ENCODE results near the gene NRBF2.
A peak's percentile ranks its signal among the peaks of the same experiment; 100 is the strongest.

Gene NRBF2

DNA sequence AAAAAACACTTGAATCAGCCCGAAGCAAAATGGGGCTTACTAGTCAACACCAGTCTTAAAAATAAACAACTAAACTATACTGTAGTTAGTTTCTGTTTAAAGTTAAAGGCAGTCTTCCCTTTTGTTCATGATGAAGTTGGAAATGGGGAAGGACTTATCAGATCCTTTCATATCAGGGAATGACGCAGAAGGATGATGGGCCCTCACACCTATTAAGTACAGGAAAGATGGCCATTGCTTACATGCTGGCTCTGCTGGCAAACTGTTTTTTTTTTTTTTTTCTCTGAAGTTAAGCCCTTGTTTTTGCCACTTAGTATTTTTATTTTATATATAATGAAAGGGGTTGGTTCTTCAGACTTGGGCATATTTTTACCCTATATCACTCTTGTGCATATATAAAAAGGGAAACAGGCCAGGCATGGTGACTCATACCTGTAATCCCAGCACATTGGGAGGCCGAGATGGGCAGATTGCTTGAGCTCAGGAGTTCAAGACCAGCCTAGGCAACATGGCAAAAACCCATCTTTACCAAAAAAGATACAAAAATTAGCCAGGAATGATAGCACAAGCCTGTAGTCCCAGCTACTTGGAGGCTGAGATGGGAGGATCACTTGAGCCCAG, 16.6 kb upstream of the NRBF2 start:
- Histone ChIP-seq H3K36me3 (ENCODE audit: control insufficient read depth in 2 of 2, insufficient read depth in 2 of 2, low read length in 2 of 2) (no peaks in the 10 kb centered on the region), H3K9ac (ENCODE audit: low read depth in 1 of 2, low read length in 2 of 2) (no peak overlapping the region), H3K4me1 (ENCODE audit: control insufficient read depth in 2 of 2, insufficient read depth in 2 of 2, low read length in 2 of 2) (no peaks in the 10 kb centered on the region), H3K27me3 (ENCODE audit: control insufficient read depth in 2 of 2, insufficient read depth in 2 of 2, low read length in 2 of 2) (no peaks in the 10 kb centered on the region), H3K9me3 (ENCODE audit: control insufficient read depth in 2 of 2, low read length in 2 of 2) (no peaks in the 10 kb centered on the region), H3K27ac (ENCODE audit: low read depth in 2 of 2, low read length in 2 of 2) (no peak overlapping the region), H3K4me3 (ENCODE audit: low read length in 2 of 2) (no peak overlapping the region)

DNA sequence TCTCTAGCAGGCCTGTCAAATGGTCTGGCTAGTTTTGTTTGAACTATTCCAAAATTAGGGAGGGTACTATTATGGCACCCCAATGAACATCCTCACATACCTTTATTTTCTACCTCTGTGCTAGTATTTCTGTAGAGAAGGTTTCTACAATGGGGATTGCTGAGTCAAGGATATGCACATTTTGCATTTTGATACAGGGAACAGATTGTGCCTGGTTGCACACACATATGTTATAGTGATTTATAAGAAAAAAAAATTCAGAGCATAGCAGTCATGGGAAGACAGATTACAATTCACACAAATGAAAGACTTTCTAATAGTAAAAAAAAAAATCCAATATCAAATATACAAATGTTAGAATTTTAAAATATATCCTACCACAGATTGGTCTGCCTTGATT, 14.1 kb upstream of the NRBF2 start:
- no peak overlapping the region for H3K9ac ChIP-seq (ENCODE audit: low read depth in 1 of 2, low read length in 2 of 2)
- H3K9me3 ChIP-seq (ENCODE audit: control insufficient read depth in 2 of 2, low read length in 2 of 2) = no peaks in the 10 kb centered on the region
- no peaks in the 10 kb centered on the region for H3K27me3 ChIP-seq (ENCODE audit: control insufficient read depth in 2 of 2, insufficient read depth in 2 of 2, low read length in 2 of 2)
- no peak overlapping the region for H3K4me3 ChIP-seq (ENCODE audit: low read length in 2 of 2)
- no peaks in the 10 kb centered on the region for H3K4me1 ChIP-seq (ENCODE audit: control insufficient read depth in 2 of 2, insufficient read depth in 2 of 2, low read length in 2 of 2)
- H3K27ac ChIP-seq (ENCODE audit: low read depth in 2 of 2, low read length in 2 of 2) = no peak overlapping the region
- no peaks in the 10 kb centered on the region for H3K36me3 ChIP-seq (ENCODE audit: control insufficient read depth in 2 of 2, insufficient read depth in 2 of 2, low read length in 2 of 2)

DNA sequence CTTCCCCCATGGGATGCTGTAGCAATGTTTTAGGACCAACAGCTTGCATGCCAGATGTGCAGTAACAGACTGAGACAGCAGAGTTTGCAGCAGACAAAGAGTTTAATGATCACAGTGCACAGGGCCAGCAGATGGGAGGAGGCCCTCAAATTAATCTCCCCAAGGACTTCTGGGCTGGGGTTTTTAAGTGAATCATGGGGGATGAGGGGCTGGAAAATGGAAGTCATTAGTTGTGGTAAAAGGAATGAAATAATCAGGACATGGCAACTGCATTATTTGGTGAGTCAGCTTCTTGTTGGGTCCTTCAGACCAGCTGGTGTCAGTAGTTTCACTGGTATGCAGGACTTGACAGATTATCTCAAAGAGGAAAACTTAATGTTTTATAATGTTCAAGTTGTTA, 12.6 kb upstream of the NRBF2 start:
- no peak overlapping the region for H3K4me3 ChIP-seq (ENCODE audit: low read length in 2 of 2)

DNA sequence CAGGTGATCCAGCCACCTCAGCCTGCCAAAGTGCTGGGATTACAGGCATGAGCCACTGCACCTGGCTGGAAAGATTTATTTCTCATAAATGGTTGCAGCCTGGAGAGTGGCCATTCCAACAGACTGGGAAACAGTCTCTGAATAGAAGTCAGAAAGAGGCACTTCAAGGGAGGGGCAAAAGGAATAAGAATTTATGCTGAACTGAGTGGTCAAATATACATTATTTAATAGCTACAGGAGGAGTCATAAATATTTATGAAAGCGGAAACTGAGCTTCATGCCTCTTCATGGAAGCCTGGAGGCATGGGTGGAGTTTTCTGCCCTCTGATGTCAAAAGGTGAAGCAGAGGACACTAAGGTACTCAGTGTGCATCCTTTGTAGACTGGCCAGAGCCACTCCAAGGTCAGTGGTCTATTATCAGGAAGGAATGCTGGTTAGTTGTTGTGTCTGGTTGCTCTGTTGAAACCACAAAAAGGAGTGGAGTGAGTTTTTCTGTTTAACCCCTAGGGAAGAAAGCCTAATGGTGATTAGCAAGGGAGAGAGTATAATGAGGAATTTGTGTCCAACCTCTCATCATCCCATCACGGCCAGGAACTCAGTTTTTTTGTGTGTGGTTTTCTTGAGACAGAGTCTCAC, 9.3 kb upstream of the NRBF2 start:
- Histone ChIP-seq H3K36me3 (ENCODE audit: control insufficient read depth in 2 of 2, insufficient read depth in 2 of 2, low read length in 2 of 2) (no peaks in the 10 kb centered on the region), H3K27ac (ENCODE audit: low read depth in 2 of 2, low read length in 2 of 2) (no peak overlapping the region), H3K9ac (ENCODE audit: low read depth in 1 of 2, low read length in 2 of 2) (no peak overlapping the region), H3K4me3 (ENCODE audit: low read length in 2 of 2) (no peak overlapping the region), H3K27me3 (ENCODE audit: control insufficient read depth in 2 of 2, insufficient read depth in 2 of 2, low read length in 2 of 2) (no peaks in the 10 kb centered on the region), H3K4me1 (ENCODE audit: control insufficient read depth in 2 of 2, insufficient read depth in 2 of 2, low read length in 2 of 2) (no peaks in the 10 kb centered on the region), H3K9me3 (ENCODE audit: control insufficient read depth in 2 of 2, low read length in 2 of 2) (no peaks in the 10 kb centered on the region)

More for the DNA sequence above, 12.6 kb upstream of the NRBF2 start:
- no peaks in the 10 kb centered on the region for H3K36me3 ChIP-seq (ENCODE audit: control insufficient read depth in 2 of 2, insufficient read depth in 2 of 2, low read length in 2 of 2)
- H3K27me3 ChIP-seq (ENCODE audit: control insufficient read depth in 2 of 2, insufficient read depth in 2 of 2, low read length in 2 of 2) = no peaks in the 10 kb centered on the region
- H3K9me3 ChIP-seq (ENCODE audit: control insufficient read depth in 2 of 2, low read length in 2 of 2) = no peaks in the 10 kb centered on the region
- no peaks in the 10 kb centered on the region for H3K4me1 ChIP-seq (ENCODE audit: control insufficient read depth in 2 of 2, insufficient read depth in 2 of 2, low read length in 2 of 2)
- peak overlapping the region in 1 of 2 donors; percentile 1 for H3K27ac ChIP-seq (ENCODE audit: low read depth in 2 of 2, low read length in 2 of 2)
- H3K9ac ChIP-seq (ENCODE audit: low read depth in 1 of 2, low read length in 2 of 2) = no peak overlapping the region

DNA sequence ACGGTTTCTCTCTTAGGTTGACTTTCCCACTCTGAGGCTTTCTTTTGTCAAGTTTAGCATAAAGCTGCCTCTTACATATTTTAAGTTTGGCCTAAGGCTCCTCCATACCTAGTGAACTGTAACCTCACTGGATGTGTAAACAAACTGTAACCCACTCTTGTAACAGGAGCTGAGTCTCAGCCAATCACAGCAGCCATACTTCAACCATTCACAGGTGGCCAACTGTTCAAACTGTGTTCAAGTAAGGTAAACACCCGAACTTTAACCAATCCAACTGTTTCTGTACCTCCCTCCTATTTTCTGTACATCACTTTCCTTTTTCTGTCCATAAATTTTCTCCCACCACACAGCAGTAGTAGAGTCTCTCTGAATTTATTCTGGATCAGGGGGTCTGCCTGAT, 7.7 kb upstream of the NRBF2 start:
- no peak overlapping the region for H3K9ac ChIP-seq (ENCODE audit: low read depth in 1 of 2, low read length in 2 of 2)

DNA sequence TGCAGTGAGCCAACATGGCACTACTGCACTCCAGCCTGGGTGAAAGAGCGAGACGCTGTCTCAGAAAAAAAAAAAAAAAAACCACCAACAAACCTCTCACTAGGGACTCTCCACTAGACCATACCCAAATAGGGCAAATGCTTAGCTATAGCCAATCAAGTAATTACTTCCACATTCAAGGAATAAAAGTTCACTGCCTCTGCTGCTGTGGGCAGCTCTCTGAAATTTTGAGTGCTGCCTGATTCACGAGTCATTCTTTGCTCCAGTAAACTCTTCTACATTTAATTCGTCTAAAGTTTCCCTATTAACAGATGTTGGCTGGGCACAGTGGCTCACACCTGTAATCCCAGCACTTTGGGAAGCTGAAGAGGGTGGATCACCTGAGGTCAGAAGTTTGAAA, 4.7 kb upstream of the NRBF2 start:
- Histone ChIP-seq H3K27ac (ENCODE audit: low read depth in 2 of 2, low read length in 2 of 2) (no peak overlapping the region), H3K9ac (ENCODE audit: low read depth in 1 of 2, low read length in 2 of 2) (no peak overlapping the region), H3K27me3 (ENCODE audit: control insufficient read depth in 2 of 2, insufficient read depth in 2 of 2, low read length in 2 of 2) (no peaks in the 10 kb centered on the region), H3K4me1 (ENCODE audit: control insufficient read depth in 2 of 2, insufficient read depth in 2 of 2, low read length in 2 of 2) (peaks cover 0 to 3% of the 10 kb centered on the region in 2 donors), H3K9me3 (ENCODE audit: control insufficient read depth in 2 of 2, low read length in 2 of 2) (no peaks in the 10 kb centered on the region), H3K4me3 (ENCODE audit: low read length in 2 of 2) (no peak overlapping the region), H3K36me3 (ENCODE audit: control insufficient read depth in 2 of 2, insufficient read depth in 2 of 2, low read length in 2 of 2) (no peaks in the 10 kb centered on the region)

More for the DNA sequence above, 7.7 kb upstream of the NRBF2 start:
- H3K27ac ChIP-seq (ENCODE audit: low read depth in 2 of 2, low read length in 2 of 2) = no peak overlapping the region
- H3K4me3 ChIP-seq (ENCODE audit: low read length in 2 of 2) = no peak overlapping the region
- no peaks in the 10 kb centered on the region for H3K36me3 ChIP-seq (ENCODE audit: control insufficient read depth in 2 of 2, insufficient read depth in 2 of 2, low read length in 2 of 2)
- no peaks in the 10 kb centered on the region for H3K27me3 ChIP-seq (ENCODE audit: control insufficient read depth in 2 of 2, insufficient read depth in 2 of 2, low read length in 2 of 2)
- no peaks in the 10 kb centered on the region for H3K9me3 ChIP-seq (ENCODE audit: control insufficient read depth in 2 of 2, low read length in 2 of 2)
- H3K4me1 ChIP-seq (ENCODE audit: control insufficient read depth in 2 of 2, insufficient read depth in 2 of 2, low read length in 2 of 2) = no peaks in the 10 kb centered on the region

DNA sequence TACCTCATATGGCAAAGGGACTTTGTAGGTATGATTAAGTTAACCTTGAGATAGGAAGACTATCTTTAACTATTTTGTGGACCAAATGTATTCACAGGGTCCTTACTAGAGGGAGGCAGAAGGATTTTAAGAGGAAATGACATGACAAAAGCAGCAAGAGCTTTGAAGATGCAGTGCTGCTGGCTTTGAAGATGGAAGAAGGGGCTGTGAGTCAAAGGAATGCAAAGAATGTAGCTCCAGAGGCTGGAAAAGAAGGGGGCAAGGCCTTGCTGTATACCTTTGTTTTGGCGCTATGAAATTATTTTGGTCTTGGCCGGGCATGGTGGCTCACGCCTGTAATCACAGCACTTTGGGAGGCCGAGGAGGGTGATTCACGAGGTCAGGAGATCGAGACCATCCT, 3.2 kb upstream of the NRBF2 start:
- H3K9me3 ChIP-seq (ENCODE audit: control insufficient read depth in 2 of 2, low read length in 2 of 2) = no peaks in the 10 kb centered on the region
- peaks cover 7 to 9% of the 10 kb centered on the region in 2 donors for H3K4me1 ChIP-seq (ENCODE audit: control insufficient read depth in 2 of 2, insufficient read depth in 2 of 2, low read length in 2 of 2)
- H3K27ac ChIP-seq (ENCODE audit: low read depth in 2 of 2, low read length in 2 of 2) = no peak overlapping the region
- H3K4me3 ChIP-seq (ENCODE audit: low read length in 2 of 2) = no peak overlapping the region
- H3K27me3 ChIP-seq (ENCODE audit: control insufficient read depth in 2 of 2, insufficient read depth in 2 of 2, low read length in 2 of 2) = no peaks in the 10 kb centered on the region
- H3K36me3 ChIP-seq (ENCODE audit: control insufficient read depth in 2 of 2, insufficient read depth in 2 of 2, low read length in 2 of 2) = no peaks in the 10 kb centered on the region
- no peak overlapping the region for H3K9ac ChIP-seq (ENCODE audit: low read depth in 1 of 2, low read length in 2 of 2)

DNA sequence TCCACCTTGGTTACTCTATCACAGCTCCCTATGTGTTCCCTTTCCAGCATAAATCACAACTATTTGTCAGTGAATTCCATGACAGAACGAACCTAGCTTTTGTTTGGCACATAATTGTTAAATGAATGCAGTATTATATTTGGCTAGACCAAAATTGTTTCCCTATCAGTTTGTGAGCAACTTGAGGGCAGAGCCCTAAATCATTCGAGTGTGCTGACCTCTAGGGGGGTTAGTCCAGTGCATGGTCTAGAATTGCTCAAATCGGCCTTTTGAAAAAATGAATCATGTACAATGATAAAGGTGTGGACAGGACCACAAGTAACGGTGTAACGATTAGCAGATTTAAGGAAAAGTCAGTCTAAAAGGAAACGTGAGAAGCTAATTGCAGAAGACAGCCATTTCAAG, 475 bp upstream of the NRBF2 start:
- peak overlapping the region; percentile 89 to 91 for H3K4me3 ChIP-seq (ENCODE audit: low read length in 2 of 2)
- no peaks in the 10 kb centered on the region for H3K27me3 ChIP-seq (ENCODE audit: control insufficient read depth in 2 of 2, insufficient read depth in 2 of 2, low read length in 2 of 2)
- H3K9ac ChIP-seq (ENCODE audit: low read depth in 1 of 2, low read length in 2 of 2) = peak overlapping the region in 1 of 2 donors; percentile 98
- H3K36me3 ChIP-seq (ENCODE audit: control insufficient read depth in 2 of 2, insufficient read depth in 2 of 2, low read length in 2 of 2) = no peaks in the 10 kb centered on the region
- H3K27ac ChIP-seq (ENCODE audit: low read depth in 2 of 2, low read length in 2 of 2) = peak overlapping the region; percentile 92 to 98
- H3K4me1 ChIP-seq (ENCODE audit: control insufficient read depth in 2 of 2, insufficient read depth in 2 of 2, low read length in 2 of 2) = peaks cover 7 to 9% of the 10 kb centered on the region in 2 donors
- no peaks in the 10 kb centered on the region for H3K9me3 ChIP-seq (ENCODE audit: control insufficient read depth in 2 of 2, low read length in 2 of 2)

DNA sequence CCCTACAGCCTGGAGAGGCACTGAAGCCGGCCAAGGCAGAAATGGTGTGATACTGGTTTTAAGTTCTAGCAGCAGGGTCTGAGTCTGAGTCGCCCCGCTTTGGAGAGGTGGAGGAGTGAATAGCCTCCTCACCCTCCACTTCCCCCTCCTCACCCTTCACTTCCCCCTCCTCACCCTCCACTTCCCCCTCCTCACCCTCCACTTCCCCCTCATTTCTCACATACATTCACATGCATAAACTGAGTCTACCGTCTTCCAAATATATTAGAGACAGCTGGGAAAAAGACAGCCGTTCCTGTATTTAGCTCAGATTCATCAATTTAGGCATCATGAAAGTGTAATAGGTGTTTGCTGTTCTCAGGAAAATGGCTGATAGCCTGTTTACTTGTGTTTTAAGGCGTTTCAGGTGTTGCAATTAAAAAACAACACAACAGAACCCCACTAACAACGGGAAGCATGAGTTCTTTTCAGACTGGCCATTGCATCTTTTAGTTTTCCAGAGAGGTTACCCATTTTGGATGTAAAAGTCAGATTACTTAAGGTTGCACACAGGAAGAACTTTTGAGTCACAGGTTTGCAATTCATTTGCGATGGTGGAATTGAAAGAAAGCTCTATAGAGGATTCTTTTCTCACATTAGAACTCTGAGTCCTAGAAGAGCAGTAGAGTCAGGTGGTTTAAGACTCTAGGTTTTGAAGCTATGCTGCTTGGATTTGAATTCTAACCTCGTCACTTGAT, 861 bp downstream of the NRBF2 start:
- Histone ChIP-seq H3K9me3 (ENCODE audit: control insufficient read depth in 2 of 2, low read length in 2 of 2) (no peaks in the 10 kb centered on the region), H3K36me3 (ENCODE audit: control insufficient read depth in 2 of 2, insufficient read depth in 2 of 2, low read length in 2 of 2) (no peaks in the 10 kb centered on the region), H3K4me3 (ENCODE audit: low read length in 2 of 2) (peak overlapping the region; percentile 89 to 91), H3K27me3 (ENCODE audit: control insufficient read depth in 2 of 2, insufficient read depth in 2 of 2, low read length in 2 of 2) (no peaks in the 10 kb centered on the region), H3K4me1 (ENCODE audit: control insufficient read depth in 2 of 2, insufficient read depth in 2 of 2, low read length in 2 of 2) (peaks cover 7 to 9% of the 10 kb centered on the region in 2 donors), H3K27ac (ENCODE audit: low read depth in 2 of 2, low read length in 2 of 2) (peak overlapping the region; percentile 92 to 98), H3K9ac (ENCODE audit: low read depth in 1 of 2, low read length in 2 of 2) (peak overlapping the region; percentile 98 to 99)

DNA sequence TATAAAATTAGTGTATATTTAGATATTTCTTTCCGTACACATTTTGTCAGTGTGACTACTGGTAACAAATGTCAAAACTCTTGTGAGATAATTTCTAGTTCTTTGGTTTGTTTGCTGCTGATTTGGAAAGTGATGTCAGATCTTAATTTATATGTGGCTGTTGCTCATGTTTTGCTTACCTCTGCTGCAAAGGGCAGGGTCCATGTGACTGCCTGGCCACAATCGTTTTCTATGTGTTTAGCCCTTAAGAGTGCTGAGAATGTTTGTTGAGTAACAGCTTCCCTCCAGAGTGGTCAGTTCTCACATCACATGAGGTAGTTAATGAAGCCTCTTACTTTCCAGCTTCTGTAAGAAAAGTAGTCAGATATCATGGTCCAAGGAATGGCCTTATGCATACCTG, 4.2 kb downstream of the NRBF2 start:
- Histone ChIP-seq H3K27me3 (ENCODE audit: control insufficient read depth in 2 of 2, insufficient read depth in 2 of 2, low read length in 2 of 2) (no peaks in the 10 kb centered on the region), H3K4me1 (ENCODE audit: control insufficient read depth in 2 of 2, insufficient read depth in 2 of 2, low read length in 2 of 2) (peaks cover 7 to 9% of the 10 kb centered on the region in 2 donors), H3K9me3 (ENCODE audit: control insufficient read depth in 2 of 2, low read length in 2 of 2) (no peaks in the 10 kb centered on the region), H3K36me3 (ENCODE audit: control insufficient read depth in 2 of 2, insufficient read depth in 2 of 2, low read length in 2 of 2) (peaks cover 3% of the 10 kb centered on the region in 2 donors), H3K9ac (ENCODE audit: low read depth in 1 of 2, low read length in 2 of 2) (no peak overlapping the region), H3K4me3 (ENCODE audit: low read length in 2 of 2) (no peak overlapping the region), H3K27ac (ENCODE audit: low read depth in 2 of 2, low read length in 2 of 2) (no peak overlapping the region)

Data from mucosa of rectum (tissue), 2 donors.